ENCODE measurements around the gene RAB6B.

Gene RAB6B

DNA sequence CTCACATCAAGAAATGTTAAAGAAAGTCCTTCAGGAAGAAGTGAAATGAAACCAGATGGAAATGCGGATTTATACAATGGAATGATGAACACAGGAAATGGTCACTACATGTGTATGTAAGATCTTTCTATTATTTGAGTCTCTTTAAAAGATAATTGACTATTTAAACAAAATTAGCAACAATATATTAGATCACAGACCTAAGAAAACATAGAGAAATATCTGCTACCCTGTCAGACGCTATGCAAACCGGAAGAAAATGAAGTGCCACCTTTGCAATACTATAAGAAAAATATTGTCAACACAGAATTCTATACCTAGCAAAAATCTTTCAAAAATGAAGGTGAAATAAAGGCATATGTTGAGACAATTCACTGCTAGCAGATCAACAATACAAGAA lies 17.2 kb downstream of the RAB6B start:
- H3K4me3 ChIP-seq (ENCODE audit: low read depth, low read length): no peak overlapping the region
- DNase-seq (ENCODE audit: low read depth): no peak
- TF ChIP-seq, protein P1, sequence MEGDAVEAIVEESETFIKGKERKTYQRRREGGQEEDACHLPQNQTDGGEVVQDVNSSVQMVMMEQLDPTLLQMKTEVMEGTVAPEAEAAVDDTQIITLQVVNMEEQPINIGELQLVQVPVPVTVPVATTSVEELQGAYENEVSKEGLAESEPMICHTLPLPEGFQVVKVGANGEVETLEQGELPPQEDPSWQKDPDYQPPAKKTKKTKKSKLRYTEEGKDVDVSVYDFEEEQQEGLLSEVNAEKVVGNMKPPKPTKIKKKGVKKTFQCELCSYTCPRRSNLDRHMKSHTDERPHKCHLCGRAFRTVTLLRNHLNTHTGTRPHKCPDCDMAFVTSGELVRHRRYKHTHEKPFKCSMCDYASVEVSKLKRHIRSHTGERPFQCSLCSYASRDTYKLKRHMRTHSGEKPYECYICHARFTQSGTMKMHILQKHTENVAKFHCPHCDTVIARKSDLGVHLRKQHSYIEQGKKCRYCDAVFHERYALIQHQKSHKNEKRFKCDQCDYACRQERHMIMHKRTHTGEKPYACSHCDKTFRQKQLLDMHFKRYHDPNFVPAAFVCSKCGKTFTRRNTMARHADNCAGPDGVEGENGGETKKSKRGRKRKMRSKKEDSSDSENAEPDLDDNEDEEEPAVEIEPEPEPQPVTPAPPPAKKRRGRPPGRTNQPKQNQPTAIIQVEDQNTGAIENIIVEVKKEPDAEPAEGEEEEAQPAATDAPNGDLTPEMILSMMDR (conservative IDR thresholded peaks at IDR 0.05; ENCODE audit: low read depth, low read length): no peak

DNA sequence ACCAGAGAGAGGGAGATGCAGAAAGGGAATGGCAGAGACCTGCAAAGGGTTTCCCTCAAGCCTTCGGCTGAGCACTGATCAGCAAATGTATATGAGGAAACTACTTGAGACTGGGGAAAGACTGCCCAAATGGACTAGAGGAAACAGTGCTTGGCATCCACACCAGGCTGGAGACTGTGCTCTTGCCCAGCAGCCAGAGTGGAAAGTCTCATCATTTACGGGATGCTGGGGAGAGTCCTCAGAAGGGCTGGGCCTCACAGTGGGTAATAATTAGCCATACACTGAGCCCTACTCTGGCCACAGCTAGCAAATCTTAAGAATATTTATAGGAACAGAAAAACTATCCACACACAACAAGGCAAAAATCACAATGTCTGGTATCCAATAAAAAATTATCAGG lies 18.5 kb downstream of the RAB6B start:
- H3K4me3 ChIP-seq (ENCODE audit: low read depth, low read length): no peak overlapping the region
- no peak for DNase-seq (ENCODE audit: low read depth)
- TF ChIP-seq, protein P1 (conservative IDR thresholded peaks at IDR 0.05; ENCODE audit: low read depth, low read length): no peak

DNA sequence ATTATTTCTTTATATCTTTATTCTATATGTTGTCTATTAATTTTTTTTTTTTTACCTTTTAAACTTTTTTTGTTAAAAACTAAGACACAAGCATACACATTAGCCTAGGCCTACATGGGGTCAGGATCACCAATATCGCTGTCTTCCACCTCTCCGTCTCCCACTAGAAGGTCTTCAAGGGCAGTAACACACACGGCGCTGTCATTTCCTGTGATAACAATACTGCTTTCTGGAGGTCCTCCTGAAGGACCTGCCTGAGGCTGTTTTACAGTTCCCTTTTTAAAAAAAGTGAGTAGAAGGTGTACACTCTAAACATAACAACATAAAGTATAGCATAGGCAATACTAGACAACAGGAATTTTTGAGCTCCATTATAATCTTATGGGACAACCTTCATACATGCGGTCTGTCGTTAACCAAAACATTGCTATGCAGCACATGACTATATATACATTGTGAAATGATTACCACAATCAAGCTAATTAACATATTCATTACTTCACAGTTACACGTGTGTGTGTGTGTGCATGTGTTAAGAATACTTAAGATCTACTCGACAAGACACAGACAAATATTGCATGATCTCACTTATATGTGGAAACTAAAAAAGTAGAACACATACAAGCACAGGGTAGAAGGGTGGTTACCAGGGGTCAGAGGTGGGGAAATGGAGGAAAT lies 20.8 kb downstream of the RAB6B start:
- no peak overlapping the region for H3K4me3 ChIP-seq (ENCODE audit: low read depth, low read length)
- TF ChIP-seq, protein P1 (conservative IDR thresholded peaks at IDR 0.05; ENCODE audit: low read depth, low read length): no peak
- no peak for DNase-seq (ENCODE audit: low read depth)

DNA sequence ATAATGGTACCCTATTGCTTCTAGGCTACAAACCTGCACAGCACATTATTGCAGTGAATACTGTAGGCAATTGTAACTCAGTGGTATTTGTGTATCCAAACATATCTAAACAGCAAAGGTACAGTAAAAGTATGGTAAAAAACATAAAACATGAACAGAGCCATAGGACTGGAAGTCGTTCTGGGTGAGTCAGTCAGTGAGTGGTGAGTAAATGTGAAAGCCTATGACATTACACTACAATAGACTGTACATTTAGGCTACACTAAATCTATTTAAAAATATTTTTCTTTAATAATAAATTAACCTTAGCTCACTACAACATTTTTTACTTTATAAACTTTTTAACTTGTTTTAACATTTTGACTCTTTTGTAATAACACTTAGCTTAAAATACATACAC lies 21.3 kb downstream of the RAB6B start:
- H3K4me3 ChIP-seq (ENCODE audit: low read depth, low read length): no peak overlapping the region
- peak; percentile 12 for DNase-seq (ENCODE audit: low read depth)
- TF ChIP-seq, protein P1 (conservative IDR thresholded peaks at IDR 0.05; ENCODE audit: low read depth, low read length): no peak

DNA sequence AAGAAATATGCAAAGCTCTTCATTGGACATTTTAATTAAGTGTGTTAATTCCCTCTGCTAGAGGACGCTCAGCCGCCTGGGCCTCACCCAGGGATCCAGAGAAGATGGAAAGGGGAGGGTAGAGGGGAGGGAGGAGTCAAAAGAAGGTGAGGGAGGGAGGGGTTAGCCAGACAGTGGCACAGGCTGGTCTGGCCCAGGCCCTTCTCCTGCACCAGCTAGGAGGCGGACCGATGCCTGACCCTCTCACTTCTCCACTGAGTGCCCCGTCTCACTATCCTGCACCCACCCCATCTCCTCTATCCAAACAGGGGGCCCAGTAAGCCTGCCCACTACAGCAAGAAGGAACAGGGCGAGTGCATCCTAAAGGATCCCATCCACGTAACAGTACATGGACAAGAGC lies 22.9 kb downstream of the RAB6B start:
- TF ChIP-seq, protein P1 (conservative IDR thresholded peaks at IDR 0.05; ENCODE audit: low read depth, low read length): no peak
- DNase-seq (ENCODE audit: low read depth): no peak
- no peak overlapping the region for H3K4me3 ChIP-seq (ENCODE audit: low read depth, low read length)

DNA sequence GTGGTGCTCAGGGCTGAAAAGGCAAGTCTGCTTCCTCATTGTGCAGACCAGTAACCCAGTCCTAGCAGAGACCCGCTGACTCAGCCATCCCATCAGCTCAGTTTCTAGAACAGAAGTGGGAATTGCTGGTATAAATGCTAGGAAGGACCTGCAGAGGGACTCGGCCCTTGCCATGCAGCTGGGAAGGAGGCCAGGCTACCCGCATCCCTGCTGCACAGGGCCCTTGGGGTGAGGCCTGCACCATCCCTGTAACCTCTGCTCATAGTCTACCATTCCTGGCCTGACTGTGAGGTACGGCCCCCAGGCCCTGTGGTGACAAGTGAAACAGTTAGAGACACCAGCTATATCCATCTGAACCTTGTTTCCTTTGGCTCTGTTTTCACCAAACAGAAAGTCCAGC lies 23.5 kb downstream of the RAB6B start:
- TF ChIP-seq, protein P1 (conservative IDR thresholded peaks at IDR 0.05; ENCODE audit: low read depth, low read length): no peak
- H3K4me3 ChIP-seq (ENCODE audit: low read depth, low read length): no peak overlapping the region
- DNase-seq (ENCODE audit: low read depth): no peak

DNA sequence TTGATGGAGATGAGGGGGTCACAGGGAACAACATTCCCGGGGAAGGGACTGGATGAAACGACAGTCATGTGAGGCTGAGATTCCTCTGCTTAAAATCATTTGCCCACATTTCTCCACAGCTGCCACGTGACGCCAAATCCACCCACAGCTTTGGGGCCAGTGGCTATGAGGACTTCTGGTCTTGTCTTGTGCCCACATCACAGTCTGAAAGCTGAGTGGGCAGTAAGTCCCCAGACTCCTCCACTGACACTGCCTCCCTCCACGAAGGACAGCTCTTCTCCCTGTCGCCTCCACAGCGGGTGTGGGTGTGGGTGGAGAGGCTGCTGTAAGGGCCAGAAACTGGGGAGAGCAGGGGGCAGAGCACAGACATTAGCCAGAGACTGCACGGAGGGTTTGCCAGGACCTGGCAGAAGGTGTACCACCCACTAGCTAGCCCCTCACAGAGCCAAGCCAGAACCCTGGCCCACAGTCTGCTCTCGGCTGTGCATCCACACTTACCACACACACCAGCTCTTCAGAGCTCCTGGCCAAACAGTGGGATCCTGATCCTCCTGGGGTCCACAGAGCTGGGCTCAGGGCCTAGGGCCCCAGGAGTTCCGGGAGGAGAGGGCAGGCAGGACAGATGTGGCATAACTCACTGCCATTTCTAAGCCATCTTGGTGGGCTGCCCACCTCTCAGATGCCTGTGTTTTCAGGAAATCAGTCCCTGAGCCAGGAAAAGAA lies 24.2 kb downstream of the RAB6B start:
- TF ChIP-seq, protein P1 (conservative IDR thresholded peaks at IDR 0.05; ENCODE audit: low read depth, low read length): no peak
- H3K4me3 ChIP-seq (ENCODE audit: low read depth, low read length): no peak overlapping the region
- no peak for DNase-seq (ENCODE audit: low read depth)
